Right atrium auricular region (tissue), 2 donors: ENCODE data around the gene OR10V1. TPM values are rescaled to one million over a fixed set of nuclear protein-coding genes. Genes with fewer than 3 reads are reported as not detected.

Source experiments
- DNase-seq: peaks from one replicate; pipeline ENCODE4 v3.0.0-alpha.2; 2019; ENCODE audit warnings: low spot score
- H3K27ac ChIP-seq, 2 donors: fragments of 200-600 bp; sonication (generic); 1 replicate in 1 of 2; 2 replicates in 1 of 2; pipeline ENCODE4 v1.5.1; 2016 to 2019
- H3K27me3 ChIP-seq, 2 donors: fragments of 200-600 bp; sonication (generic); one replicate each; pipeline versions ENCODE4 v1.5.1 to v1.6.0; 2017 to 2019
- H3K36me3 ChIP-seq: fragments of 200-600 bp; sonication (generic); one replicate; pipeline ENCODE4 v1.5.1; 2016
- H3K4me1 ChIP-seq, 2 donors: fragments of 200-600 bp; sonication (generic); one replicate each; pipeline versions ENCODE4 v1.5.1 to v1.6.0; 2017 to 2019
- H3K4me3 ChIP-seq, 2 donors: fragments of 200-600 bp; sonication (generic); 1 replicate in 1 of 2; 2 replicates in 1 of 2; pipeline ENCODE4 v1.5.1; 2017 to 2019; ENCODE audit warnings: mild to moderate bottlenecking in 1 of 2, moderate library complexity in 1 of 2
- H3K9me3 ChIP-seq, 2 donors: fragments of 200-600 bp; sonication (generic); one replicate each; pipeline ENCODE4 v1.5.1; 2019
- total RNA-seq, 2 donors: library from RNA; depleted of rRNA; stranded (reverse); fragments of >200 nt; gene quantifications; one replicate each; pipeline ENCODE4 v1.1.0, GENCODE V29; 2016
- TF ChIP-seq, protein P1 (sequence below), 2 donors: fragments of 200-600 bp; sonication (generic); IDR thresholded peaks; one replicate each; pipeline ENCODE4 v1.5.1; 2019; ENCODE audit warnings: antibody characterized with exemption in 2 of 2

OR10V1 gene
- total RNA-seq, 2 donors from 2014 or later = not detected

DNA sequence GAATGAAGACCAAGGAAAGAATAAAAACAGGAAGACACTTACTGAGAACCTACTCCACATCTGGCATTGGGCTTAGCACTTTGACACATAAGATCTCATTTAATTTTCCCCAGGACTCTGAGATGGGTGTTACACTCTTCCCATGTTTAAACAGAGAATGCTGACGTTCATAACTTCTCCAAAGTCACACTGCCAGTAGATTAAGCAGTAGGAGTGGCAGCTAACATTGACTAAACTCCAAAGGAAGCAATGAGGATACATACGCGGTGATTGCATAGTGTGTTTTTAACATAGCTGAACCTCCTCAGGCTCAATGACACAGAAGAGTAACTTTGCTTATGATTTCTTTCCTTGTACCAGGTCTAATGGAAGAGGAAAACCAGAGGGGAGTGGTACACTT lies 14.5 kb upstream of the OR10V1 start:
- Histone ChIP-seq H3K9me3 (no peaks in the 10 kb centered on the region), H3K27ac (no peak overlapping the region), H3K36me3 (no peaks in the 10 kb centered on the region), H3K27me3 (no peaks in the 10 kb centered on the region), H3K4me1 (no peaks in the 10 kb centered on the region), H3K4me3 (no peak overlapping the region)
- TF ChIP-seq, protein P1, sequence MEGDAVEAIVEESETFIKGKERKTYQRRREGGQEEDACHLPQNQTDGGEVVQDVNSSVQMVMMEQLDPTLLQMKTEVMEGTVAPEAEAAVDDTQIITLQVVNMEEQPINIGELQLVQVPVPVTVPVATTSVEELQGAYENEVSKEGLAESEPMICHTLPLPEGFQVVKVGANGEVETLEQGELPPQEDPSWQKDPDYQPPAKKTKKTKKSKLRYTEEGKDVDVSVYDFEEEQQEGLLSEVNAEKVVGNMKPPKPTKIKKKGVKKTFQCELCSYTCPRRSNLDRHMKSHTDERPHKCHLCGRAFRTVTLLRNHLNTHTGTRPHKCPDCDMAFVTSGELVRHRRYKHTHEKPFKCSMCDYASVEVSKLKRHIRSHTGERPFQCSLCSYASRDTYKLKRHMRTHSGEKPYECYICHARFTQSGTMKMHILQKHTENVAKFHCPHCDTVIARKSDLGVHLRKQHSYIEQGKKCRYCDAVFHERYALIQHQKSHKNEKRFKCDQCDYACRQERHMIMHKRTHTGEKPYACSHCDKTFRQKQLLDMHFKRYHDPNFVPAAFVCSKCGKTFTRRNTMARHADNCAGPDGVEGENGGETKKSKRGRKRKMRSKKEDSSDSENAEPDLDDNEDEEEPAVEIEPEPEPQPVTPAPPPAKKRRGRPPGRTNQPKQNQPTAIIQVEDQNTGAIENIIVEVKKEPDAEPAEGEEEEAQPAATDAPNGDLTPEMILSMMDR (IDR thresholded peaks at IDR 0.05) = no peak
- no peak for DNase-seq

DNA sequence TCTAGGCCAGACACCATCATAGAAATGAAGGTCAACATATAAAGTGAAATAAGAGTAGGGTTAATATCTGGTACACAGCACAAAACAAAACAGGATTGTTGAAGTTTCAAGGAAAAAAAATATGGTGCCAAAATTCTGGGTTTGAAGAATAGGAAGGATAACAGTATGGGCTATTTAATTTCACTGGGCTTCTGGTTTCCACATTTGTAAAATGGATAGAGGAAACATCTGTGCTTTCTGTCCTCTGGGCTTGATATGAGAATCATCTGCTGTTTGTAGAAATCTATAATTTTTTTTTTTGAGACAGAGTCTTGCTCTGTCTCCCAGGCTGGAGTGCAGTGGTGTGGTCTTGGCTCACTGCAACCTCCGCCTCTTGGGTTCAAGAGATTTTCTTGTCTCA lies 13.8 kb upstream of the OR10V1 start:
- H3K4me1 ChIP-seq = no peaks in the 10 kb centered on the region
- no peaks in the 10 kb centered on the region for H3K27me3 ChIP-seq
- no peak overlapping the region for H3K27ac ChIP-seq
- TF ChIP-seq, protein P1 (IDR thresholded peaks at IDR 0.05) = no peak
- no peak overlapping the region for H3K4me3 ChIP-seq
- DNase-seq = no peak
- H3K9me3 ChIP-seq = no peaks in the 10 kb centered on the region
- no peaks in the 10 kb centered on the region for H3K36me3 ChIP-seq

DNA sequence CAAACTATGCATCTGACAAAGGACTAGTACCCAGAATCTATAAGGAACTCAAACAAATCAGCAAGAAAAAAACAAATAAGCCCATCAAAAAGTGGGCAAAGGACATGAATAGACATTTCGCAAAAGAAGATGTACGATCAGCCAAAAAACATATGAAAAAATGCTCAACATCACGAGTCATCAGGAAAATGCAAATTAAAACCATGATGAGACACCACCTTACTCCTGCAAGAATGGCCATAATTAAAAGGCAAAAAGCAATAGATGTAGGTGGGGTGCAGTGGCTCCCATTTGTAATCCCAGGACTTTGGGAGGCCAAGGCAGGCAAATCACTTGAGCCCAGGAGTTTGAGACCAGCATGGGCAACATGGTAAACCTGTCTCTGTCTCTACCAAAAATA lies 10.4 kb upstream of the OR10V1 start:
- Histone ChIP-seq H3K27ac (no peak overlapping the region), H3K4me1 (no peaks in the 10 kb centered on the region), H3K9me3 (no peaks in the 10 kb centered on the region), H3K4me3 (no peak overlapping the region), H3K27me3 (no peaks in the 10 kb centered on the region), H3K36me3 (no peaks in the 10 kb centered on the region)
- TF ChIP-seq, protein P1 (IDR thresholded peaks at IDR 0.05) = no peak
- DNase-seq = no peak

DNA sequence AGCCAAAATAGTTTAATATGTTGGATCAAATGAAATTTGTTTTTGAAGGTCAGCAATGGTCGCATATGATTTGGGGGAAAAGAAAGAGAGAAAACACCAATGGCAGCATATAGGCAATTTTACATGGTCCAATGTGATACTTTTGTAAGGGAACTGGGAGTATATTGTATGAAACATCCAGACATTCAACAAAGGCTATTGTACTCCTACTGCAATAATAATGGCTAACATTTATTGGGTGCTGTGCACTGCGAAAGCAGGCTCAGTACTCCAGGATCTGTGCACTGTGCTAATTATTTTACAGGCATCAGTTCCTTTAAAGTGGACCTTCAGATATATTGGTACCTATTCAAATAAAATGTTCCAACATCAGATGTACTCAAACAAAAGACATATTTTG lies 5.9 kb upstream of the OR10V1 start:
- H3K4me1 ChIP-seq = no peaks in the 10 kb centered on the region
- no peak overlapping the region for H3K27ac ChIP-seq
- TF ChIP-seq, protein P1 (IDR thresholded peaks at IDR 0.05) = no peak
- no peaks in the 10 kb centered on the region for H3K27me3 ChIP-seq
- no peaks in the 10 kb centered on the region for H3K9me3 ChIP-seq
- no peak for DNase-seq
- H3K36me3 ChIP-seq = no peaks in the 10 kb centered on the region
- no peak overlapping the region for H3K4me3 ChIP-seq

DNA sequence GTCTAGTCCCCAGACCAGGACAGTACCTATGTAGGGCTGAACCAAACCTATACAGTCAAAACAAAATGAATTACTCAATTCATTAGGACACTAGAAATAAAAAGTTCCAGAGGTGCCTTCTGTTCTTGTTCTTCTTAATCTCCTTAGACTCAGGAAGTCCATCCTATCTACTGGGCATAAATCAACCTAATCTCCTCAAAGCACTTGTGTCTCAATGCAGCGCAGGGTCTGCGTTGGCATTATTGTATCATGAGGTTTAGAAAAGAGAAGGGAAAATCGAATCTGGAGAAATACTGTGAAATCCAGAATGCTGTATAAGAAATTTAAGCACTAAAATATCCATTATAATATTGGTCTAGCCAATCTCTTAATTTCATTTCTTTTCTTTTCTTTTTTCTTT lies 2.4 kb upstream of the OR10V1 start:
- TF ChIP-seq, protein P1 (IDR thresholded peaks at IDR 0.05) = no peak
- no peaks in the 10 kb centered on the region for H3K9me3 ChIP-seq
- no peaks in the 10 kb centered on the region for H3K4me1 ChIP-seq
- no peak overlapping the region for H3K4me3 ChIP-seq
- no peaks in the 10 kb centered on the region for H3K27me3 ChIP-seq
- no peak overlapping the region for H3K27ac ChIP-seq
- no peaks in the 10 kb centered on the region for H3K36me3 ChIP-seq
- no peak for DNase-seq

DNA sequence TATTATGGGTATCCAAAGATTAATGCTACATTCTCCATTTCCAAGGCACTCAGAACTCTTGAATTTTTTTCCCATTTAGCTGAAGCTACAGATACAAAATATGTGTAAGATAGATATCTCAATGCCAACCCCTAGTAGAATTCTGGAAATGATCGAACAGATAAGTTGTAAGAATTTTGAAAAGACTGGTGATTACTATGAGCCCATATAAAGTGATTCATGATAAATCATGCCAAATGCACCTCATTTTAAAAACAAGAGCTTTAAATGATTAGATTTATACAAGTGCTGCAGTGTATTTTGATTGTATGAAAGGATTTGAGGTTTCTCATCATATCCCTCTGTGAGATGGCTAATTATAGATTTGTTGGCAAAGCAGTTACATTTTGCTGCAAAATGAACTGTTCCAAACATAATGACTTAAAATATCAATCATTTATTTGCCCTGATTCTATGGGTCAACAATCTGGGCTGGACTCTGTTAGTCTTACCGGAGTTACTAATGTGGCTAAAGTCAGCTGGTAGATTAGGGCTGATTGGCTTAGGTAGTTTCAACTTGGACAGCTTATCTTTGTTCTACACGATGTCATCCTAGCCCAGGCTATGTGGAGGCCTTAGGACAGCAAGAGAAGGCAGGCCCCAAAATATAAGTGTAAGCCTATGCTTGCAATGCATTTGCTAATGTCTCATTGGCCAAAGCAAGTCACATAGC lies 3.4 kb downstream of the OR10V1 start:
- Histone ChIP-seq H3K36me3 (no peaks in the 10 kb centered on the region), H3K4me3 (no peak overlapping the region), H3K9me3 (no peaks in the 10 kb centered on the region), H3K27me3 (no peaks in the 10 kb centered on the region), H3K27ac (no peak overlapping the region), H3K4me1 (no peaks in the 10 kb centered on the region)
- TF ChIP-seq, protein P1 (IDR thresholded peaks at IDR 0.05) = no peak
- DNase-seq = no peak
